HepG2 (cell line): ENCODE results near the gene PAEP. TPM values are rescaled to one million over a fixed set of nuclear protein-coding genes. Genes with fewer than 3 reads are reported as not detected.

Experiments used
- ATAC-seq: fragments of 200-7000 bp; cut with Tn5 transposase; 3 replicates; pipeline ENCODE4 v1.9.1; 2020; ENCODE audit warnings: mild to moderate bottlenecking, moderate library complexity
- BruUV-seq: library from RNA; stranded (reverse); fragments of 400-500 nt; replicated peaks from 2 replicates; lab custom pipeline; 2021; lab: Mats Ljungman, UMichigan
- CTCF ChIA-PET: fragments of 300-600 bp; formaldehyde crosslinking; extraction: SDS; loops from one replicate; lab custom pipeline; 2021; ENCODE audit warnings: low total read pairs, inconsistent platforms, low intra/inter-chr PET ratio; lab: Yijun Ruan, JAX
- POLR2A ChIA-PET: fragments of 350-600 bp; sonication (Branson Sonifier 250); formaldehyde crosslinking; loops from one replicate; lab custom pipeline; 2020; ENCODE audit warnings: antibody characterized with exemption, inconsistent platforms; lab: Yijun Ruan, JAX
- DNase-seq: peaks from one replicate; pipeline ENCODE4 v3.0.0-alpha.2; 2015; ENCODE audit warnings: low spot score
- FAIRE-seq: peaks from 3 replicates; lab custom pipeline; 2011; peaks lifted over from hg19 to GRCh38; lab: Jason Lieb, UNC
- H2AFZ ChIP-seq: one replicate; pipeline ENCODE4 v1.6.1; 2011; ENCODE audit warnings: low read length, inconsistent platforms
- H3K27ac ChIP-seq: fragments of 300-600 bp; 3 replicates; pipeline ENCODE4 v1.8.0; 2011; ENCODE audit warnings: mixed run types, mild to moderate bottlenecking, mixed read lengths, low read length, inconsistent platforms; ENCODE audit not compliant: insufficient read depth; ENCODE audit errors: extremely low read length
- H3K27me3 ChIP-seq, 2 experiments: fragments of 200-600 bp in 1 of 2; 2 replicates in 1 of 2; 3 replicates in 1 of 2; pipeline versions ENCODE4 v1.6.0 to v1.8.0; 2011; ENCODE audit warnings: low read length in 2 of 2, mild to moderate bottlenecking in 2 of 2, moderate library complexity in 2 of 2, inconsistent platforms in 1 of 2; ENCODE audit not compliant: insufficient read depth in 2 of 2, control insufficient read depth in 1 of 2
- H3K36me3 ChIP-seq, 2 experiments: fragments of 200-600 bp in 1 of 2; replicated peaks in 1 of 2; 2 replicates in 1 of 2; 3 replicates in 1 of 2; pipeline versions ENCODE4 v1.5.1 to v1.8.0; 2011; ENCODE audit warnings: low read length in 2 of 2, inconsistent platforms in 1 of 2; ENCODE audit not compliant: insufficient read depth in 2 of 2, control insufficient read depth in 1 of 2
- H3K4me1 ChIP-seq: 2 replicates; pipeline ENCODE4 v1.5.1; 2012; ENCODE audit warnings: low read length, inconsistent platforms; ENCODE audit not compliant: insufficient read depth
- H3K4me2 ChIP-seq: 2 replicates; pipeline ENCODE4 v1.6.0; 2011; ENCODE audit warnings: low read depth, low read length, inconsistent platforms
- H3K4me3 ChIP-seq, 3 experiments: fragments of 200-600 bp in 1 of 3; sonication (generic), shearing (Covaris generic) in 1 of 3; replicated peaks in 1 of 3; 2 replicates each; pipeline ENCODE4 v1.5.1; 2011 to 2016; ENCODE audit warnings: low read length in 3 of 3, inconsistent platforms in 2 of 3, low read depth in 2 of 3, mild to moderate bottlenecking in 2 of 3, control low read depth in 1 of 3, mixed read lengths in 1 of 3; ENCODE audit not compliant: insufficient read depth in 1 of 3
- H3K79me2 ChIP-seq: one replicate; pipeline ENCODE4 v1.6.1; 2011; ENCODE audit warnings: low read length, inconsistent platforms; ENCODE audit not compliant: insufficient read depth
- H3K9ac ChIP-seq: 2 replicates; pipeline ENCODE4 v1.6.0; 2011; ENCODE audit warnings: mild to moderate bottlenecking, low read depth, low read length, inconsistent platforms; ENCODE audit not compliant: insufficient read depth
- H3K9me3 ChIP-seq: 2 replicates; pipeline ENCODE4 v1.5.1; 2012; ENCODE audit warnings: mild to moderate bottlenecking, low read length
- H4K20me1 ChIP-seq: 2 replicates; pipeline ENCODE4 v1.6.0; 2011; ENCODE audit warnings: inconsistent platforms, mild to moderate bottlenecking, low read length, moderate library complexity; ENCODE audit not compliant: insufficient read depth
- CHD2 ChIP-seq: IDR thresholded peaks from 2 replicates; pipeline ENCODE4 v1.6.1; 2011; ENCODE audit warnings: low read depth, low read length, improper control_type of control experiment
- HNF1A ChIP-seq, 2 experiments: sonication (generic) in 1 of 2; formaldehyde crosslinking in 1 of 2; IDR thresholded peaks; 2 replicates each; pipeline versions ENCODE4 v1.4.0 to v1.6.1; 2016 to 2020; ENCODE audit warnings: borderline replicate concordance in 1 of 2, low read depth in 1 of 2, mild to moderate bottlenecking in 1 of 2, missing genetic modification reagents in 1 of 2
- NR2C2 ChIP-seq: sonication (generic); formaldehyde crosslinking; IDR thresholded peaks from 2 replicates; pipeline ENCODE4 v1.4.0; 2020; ENCODE audit warnings: missing genetic modification reagents, mild to moderate bottlenecking, moderate library complexity, borderline replicate concordance
- PHF8 ChIP-seq: sonication (generic); formaldehyde crosslinking; IDR thresholded peaks from 2 replicates; pipeline ENCODE4 v1.5.0; 2020; ENCODE audit warnings: missing genetic modification reagents
- RAD21 ChIP-seq: fragments of 450-650 bp; formaldehyde crosslinking; IDR thresholded peaks from 2 replicates; pipeline ENCODE4 v1.5.0; 2020; ENCODE audit warnings: mild to moderate bottlenecking
- RCOR2 ChIP-seq: IDR thresholded peaks from 2 replicates; pipeline ENCODE4 v1.6.1; 2016; ENCODE audit warnings: missing biosample characterization, missing genetic modification reagents
- SNAPC4 ChIP-seq: sonication (generic); formaldehyde crosslinking; IDR thresholded peaks from 2 replicates; pipeline ENCODE4 v1.4.0; 2020; ENCODE audit warnings: mild to moderate bottlenecking, missing genetic modification reagents
- ZFP36L2 ChIP-seq: sonication (generic); formaldehyde crosslinking; IDR thresholded peaks from 2 replicates; pipeline ENCODE4 v1.4.0; 2020; ENCODE audit warnings: missing genetic modification reagents
- ZNF562 ChIP-seq: sonication (generic); formaldehyde crosslinking; IDR thresholded peaks from 2 replicates; pipeline ENCODE4 v1.8.0; 2022; ENCODE audit warnings: missing genetic modification reagents, borderline replicate concordance
- ZNF740 ChIP-seq: sonication (generic); formaldehyde crosslinking; IDR thresholded peaks from 2 replicates; pipeline ENCODE4 v1.4.0; 2020; ENCODE audit warnings: missing genetic modification reagents
- ZNF75D ChIP-seq: sonication (generic); formaldehyde crosslinking; IDR thresholded peaks from 2 replicates; pipeline ENCODE4 v1.8.1; 2023; ENCODE audit warnings: missing genetic modification reagents, mild to moderate bottlenecking, borderline replicate concordance
- WGBS: methylation state at CpG from one replicate; pipeline ENCODE4 v1.1.6; 2017; ENCODE audit warnings: low lambda C conversion rate; 5-methylcytosine and 5-hydroxymethylcytosine counted together
- in situ Hi-C: cut with HindIII; loops from 2 replicates; pipeline ENCODE4 v1.10.0; 2017; ENCODE audit warnings: low pct_unique_long_range_greater_than_20kb; ENCODE audit not compliant: extremely low pct_ligation_motif_present
- intact Hi-C: fragments of 100-400 bp; cut with micrococcal nuclease; formaldehyde crosslinking; loops from one replicate; pipeline ENCODE4 v1.10.0; 2022; ENCODE audit not compliant: unreplicated experiment
- polyA plus RNA-seq, 8 experiments: library from polyadenylated mRNA; depleted of rRNA in 3 of 8; stranded (reverse) in 7 of 8; unstranded in 1 of 8; fragments of >200 nt; fragmentation: Illumina TruSeq in 4 of 8; extraction: Trizol in 4 of 8; gene quantifications; 2 replicates each; pipeline versions ENCODE4 v1.2.1 to v1.2.3, GENCODE V29; 2011 to 2016; ENCODE audit warnings: low read depth in 4 of 8, missing spikeins in 1 of 8, mixed read lengths in 1 of 8; ENCODE audit not compliant: insufficient read depth in 1 of 8
- total RNA-seq, 5 experiments: library from RNA; depleted of rRNA; stranded (reverse); fragments of >200 nt; fragmentation: Illumina TruSeq; extraction: Trizol; gene quantifications; 2 replicates each; pipeline ENCODE4 v1.2.3, GENCODE V29; 2016; ENCODE audit warnings: low read depth in 1 of 5

The PAEP gene
- total and polyA plus RNA-seq, 2 of the 13 experiments (the other 11 are each of a cell fraction or from before 2014, with no cell fraction given): 0.75 to 10.8 TPM

GRCh38 chr9:135521608-135522095 is 39.9 kb upstream of the PAEP start:
- no peak for TF ChIP-seq ZNF75D
- TF ChIP-seq RAD21: no peak
- no peak for TF ChIP-seq ZNF562 (CRISPR knock-in tag)
- TF ChIP-seq RCOR2 (CRISPR knock-in tag): no peak
- TF ChIP-seq ZNF740: no peak
- TF ChIP-seq CHD2: no peak
- TF ChIP-seq PHF8 (CRISPR knock-in tag): no peak
- TF ChIP-seq ZFP36L2 (CRISPR knock-in tag): no peak
- no peak for TF ChIP-seq NR2C2 (CRISPR knock-in tag)
- no peak for TF ChIP-seq SNAPC4 (CRISPR knock-in tag)
- TF ChIP-seq HNF1A (IDR thresholded peaks at IDR 0.05; ENCODE audit: low read depth): no peak
- no peak for TF ChIP-seq HNF1A (CRISPR knock-in tag; IDR thresholded peaks at IDR 0.05; ENCODE audit: borderline replicate concordance)
- 10% methylated on average over 2 of the region's 11 CpGs for WGBS
- Histone ChIP-seq H2AFZ (no peak overlapping the region), H3K9ac (no peak overlapping the region), H3K27me3 (peaks cover 8 to 52% of the 10 kb centered on the region in 2 experiments), H3K79me2 (no peaks in the 10 kb centered on the region), H4K20me1 (no peaks in the 10 kb centered on the region), H3K27ac (no peak overlapping the region), H3K4me3 (no peak overlapping the region), H3K36me3 (no peaks in the 10 kb centered on the region), H3K9me3 (no peaks in the 10 kb centered on the region), H3K4me1 (peaks cover 9% of the 10 kb centered on the region), H3K4me2 (no peak overlapping the region)
- ChIA-PET CTCF (no interaction called here), POLR2A (no interaction called here)
- intact Hi-C loops: no loop called here
- DNase-seq: no peak
- no peak for FAIRE-seq
- in situ Hi-C loops: no loop called here
- no peak for ATAC-seq
- no TSS peak for BruUV-seq
